Thoracic aorta (tissue), 2 donors: Measurements from ENCODE around the gene TSTD1. TPM values are rescaled to one million over a fixed set of nuclear protein-coding genes. Genes with fewer than 3 reads are reported as not detected.
A peak's percentile ranks its signal among the peaks of the same experiment; 100 is the strongest.
"Not testable (repeated sequence)": the region's sequence is repeated elsewhere in the genome, so short reads cannot be mapped to it uniquely, and the experiment has no call there.

ENCODE experiments used
- ATAC-seq: fragments of 150-250 bp; one replicate; pipeline ENCODE4 v1.8.0; 2017; ENCODE audit warnings: low read depth; ENCODE audit not compliant: insufficient number of reproducible peaks, low FRiP score
- DNase-seq: peaks from one replicate; pipeline ENCODE4 v3.0.0-alpha.2; 2020; ENCODE audit warnings: low spot score
- H3K27ac ChIP-seq, 2 donors: fragments of 200-600 bp; sonication (generic); 1 replicate in 1 of 2; 2 replicates in 1 of 2; pipeline ENCODE4 v1.5.1; 2016; ENCODE audit warnings: mild to moderate bottlenecking in 2 of 2, moderate library complexity in 2 of 2
- H3K27me3 ChIP-seq: fragments of 200-600 bp; sonication (generic); replicated peaks from 2 replicates; pipeline ENCODE4 v1.6.0; 2016; ENCODE audit warnings: mild to moderate bottlenecking; ENCODE audit not compliant: insufficient read depth
- H3K36me3 ChIP-seq: fragments of 200-600 bp; sonication (generic); one replicate; pipeline ENCODE4 v1.5.1; 2016
- H3K4me1 ChIP-seq, 2 donors: fragments of 200-600 bp; sonication (generic); 1 replicate in 1 of 2; 2 replicates in 1 of 2; pipeline versions ENCODE4 v1.5.1 to v1.6.0; 2016; ENCODE audit warnings: low read depth in 2 of 2, mild to moderate bottlenecking in 1 of 2; ENCODE audit not compliant: control insufficient read depth in 1 of 2
- H3K4me3 ChIP-seq: fragments of 200-600 bp; sonication (generic); 2 replicates; pipeline ENCODE4 v1.5.1; 2016; ENCODE audit warnings: mild to moderate bottlenecking
- H3K9me3 ChIP-seq: fragments of 200-600 bp; sonication (generic); 2 replicates; pipeline ENCODE4 v1.5.1; 2016
- total RNA-seq, 2 donors: library from RNA; depleted of rRNA; stranded (reverse); fragments of >200 nt; gene quantifications; one replicate each; pipeline versions ENCODE4 v1.1.0 to v1.2.3, GENCODE V29; 2016
- TF ChIP-seq, protein P1 (sequence below): fragments of 200-600 bp; sonication (generic); IDR thresholded peaks from one replicate; pipeline ENCODE4 v1.5.1; 2019; ENCODE audit warnings: antibody characterized with exemption

Gene TSTD1
- total RNA-seq, 2 donors from 2014 or later: 19.9 to 34.2 TPM

DNA sequence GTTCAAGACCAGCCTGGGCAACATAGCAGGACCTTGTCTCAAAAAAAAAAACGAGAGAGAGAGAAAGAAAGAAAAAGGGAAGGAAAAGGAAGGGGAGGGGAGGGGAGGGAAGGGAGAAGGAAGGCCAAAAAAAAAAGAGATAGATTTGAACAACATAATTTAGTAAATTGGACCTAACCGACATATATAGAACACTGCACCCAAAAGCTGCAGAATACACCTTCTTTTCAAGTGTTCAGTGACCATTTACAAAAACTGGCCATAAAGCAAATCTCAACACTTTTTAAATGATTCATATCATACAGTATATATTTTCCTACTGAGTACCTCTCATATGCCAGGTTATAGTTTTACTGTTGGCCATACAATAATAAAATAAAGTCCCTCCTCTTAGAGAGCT, 6.9 kb downstream of the TSTD1 start:
- TF ChIP-seq, protein P1, sequence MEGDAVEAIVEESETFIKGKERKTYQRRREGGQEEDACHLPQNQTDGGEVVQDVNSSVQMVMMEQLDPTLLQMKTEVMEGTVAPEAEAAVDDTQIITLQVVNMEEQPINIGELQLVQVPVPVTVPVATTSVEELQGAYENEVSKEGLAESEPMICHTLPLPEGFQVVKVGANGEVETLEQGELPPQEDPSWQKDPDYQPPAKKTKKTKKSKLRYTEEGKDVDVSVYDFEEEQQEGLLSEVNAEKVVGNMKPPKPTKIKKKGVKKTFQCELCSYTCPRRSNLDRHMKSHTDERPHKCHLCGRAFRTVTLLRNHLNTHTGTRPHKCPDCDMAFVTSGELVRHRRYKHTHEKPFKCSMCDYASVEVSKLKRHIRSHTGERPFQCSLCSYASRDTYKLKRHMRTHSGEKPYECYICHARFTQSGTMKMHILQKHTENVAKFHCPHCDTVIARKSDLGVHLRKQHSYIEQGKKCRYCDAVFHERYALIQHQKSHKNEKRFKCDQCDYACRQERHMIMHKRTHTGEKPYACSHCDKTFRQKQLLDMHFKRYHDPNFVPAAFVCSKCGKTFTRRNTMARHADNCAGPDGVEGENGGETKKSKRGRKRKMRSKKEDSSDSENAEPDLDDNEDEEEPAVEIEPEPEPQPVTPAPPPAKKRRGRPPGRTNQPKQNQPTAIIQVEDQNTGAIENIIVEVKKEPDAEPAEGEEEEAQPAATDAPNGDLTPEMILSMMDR: no peak
- H3K36me3 ChIP-seq: no peaks in the 10 kb centered on the region
- no peak for DNase-seq
- no peak overlapping the region for H3K4me3 ChIP-seq
- no peaks in the 10 kb centered on the region for H3K9me3 ChIP-seq
- H3K27ac ChIP-seq: no peak overlapping the region
- no peaks in the 10 kb centered on the region for H3K4me1 ChIP-seq
- H3K27me3 ChIP-seq: no peaks in the 10 kb centered on the region
- no peak for ATAC-seq

GRCh38 chr1:161029466-161029865, 9.3 kb downstream of the TSTD1 start:
- not testable (repeated sequence) for H3K36me3 ChIP-seq, DNase-seq, H3K9me3 ChIP-seq, H3K4me1 ChIP-seq, H3K27ac ChIP-seq, H3K4me3 ChIP-seq, ATAC-seq, H3K27me3 ChIP-seq

- H3K9me3 ChIP-seq, H3K27me3 ChIP-seq, H3K36me3 ChIP-seq, H3K4me3 ChIP-seq, ATAC-seq, H3K27ac ChIP-seq, DNase-seq, H3K4me1 ChIP-seq: not testable (repeated sequence)
These were observed 11.8 kb downstream of the TSTD1 start for GRCh38 chr1:161026954-161027353.

- H3K27ac ChIP-seq, DNase-seq, H3K36me3 ChIP-seq, H3K27me3 ChIP-seq, ATAC-seq, H3K4me3 ChIP-seq, H3K9me3 ChIP-seq: not testable (repeated sequence)
- peaks cover 5 to 16% of the 10 kb centered on the region in 2 donors for H3K4me1 ChIP-seq
These were observed 16.3 kb downstream of the TSTD1 start for GRCh38 chr1:161022432-161022831.

DNA sequence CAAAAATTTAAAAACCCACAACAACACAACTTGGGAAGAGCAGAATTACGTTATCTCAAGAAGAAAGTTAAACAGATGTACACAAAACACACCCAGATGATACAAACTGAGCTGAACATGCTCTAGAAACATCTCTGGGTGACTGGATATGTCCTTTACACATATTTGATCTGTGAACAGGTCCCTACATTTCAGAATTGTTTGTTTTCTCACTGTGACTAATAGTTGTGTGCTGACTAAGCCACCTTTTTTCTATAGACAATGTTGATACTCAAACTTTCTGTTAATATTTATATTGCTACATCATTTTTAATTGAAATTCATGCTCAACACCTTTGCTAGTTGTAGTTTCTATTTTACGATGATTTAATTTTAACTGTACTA, 16.8 kb downstream of the TSTD1 start:
- Histone ChIP-seq H3K4me3 (no peak overlapping the region), H3K36me3 (no peaks in the 10 kb centered on the region), H3K4me1 (peaks cover 5 to 16% of the 10 kb centered on the region in 2 donors), H3K27ac (no peak overlapping the region), H3K9me3 (no peaks in the 10 kb centered on the region), H3K27me3 (no peaks in the 10 kb centered on the region)
- no peak for ATAC-seq
- DNase-seq: no peak
- TF ChIP-seq, protein P1: no peak

DNA sequence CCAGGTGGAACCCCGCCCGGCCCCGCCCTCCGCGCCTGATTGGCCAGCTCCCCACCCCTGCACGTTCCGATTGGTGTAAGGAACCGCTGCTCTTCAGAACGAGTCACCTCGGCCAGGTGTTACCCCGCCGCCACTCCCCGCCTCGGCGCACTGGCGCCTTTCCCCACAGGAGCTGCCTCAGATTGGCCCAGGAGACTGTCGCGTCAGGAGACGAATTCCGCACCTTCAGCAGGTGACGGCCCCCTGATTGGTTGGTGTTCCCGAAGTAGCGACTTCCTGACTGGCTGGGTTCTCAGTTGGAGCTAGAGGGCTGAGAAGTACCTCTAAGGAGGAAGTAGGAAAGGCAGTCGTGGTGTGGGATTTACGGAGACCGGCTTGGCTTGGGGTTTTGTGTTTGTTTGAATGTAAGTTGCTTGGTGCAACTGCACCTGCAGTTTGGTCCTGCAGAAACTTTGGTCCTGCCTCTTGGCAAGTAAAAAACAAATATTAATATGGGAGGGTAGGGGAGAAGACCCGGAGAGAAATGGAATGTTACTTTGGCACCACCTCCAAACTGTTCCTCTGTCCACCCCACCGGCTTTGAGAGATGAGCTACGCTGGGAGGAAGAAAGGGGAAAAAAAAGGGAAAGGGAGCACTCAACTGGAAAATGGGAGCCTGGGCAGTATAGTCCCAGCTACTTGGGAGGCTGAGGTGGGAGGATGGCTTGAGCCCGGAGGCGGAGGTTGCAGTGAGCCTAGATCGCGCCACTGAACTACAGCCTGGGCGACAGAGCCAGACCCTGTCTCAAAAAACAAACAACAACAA, 17.4 kb downstream of the TSTD1 start:
- TF ChIP-seq, protein P1: no peak
- Histone ChIP-seq H3K27ac (no peak overlapping the region), H3K4me1 (peaks cover 5 to 16% of the 10 kb centered on the region in 2 donors), H3K36me3 (no peaks in the 10 kb centered on the region), H3K4me3 (peak overlapping the region; percentile 81), H3K9me3 (no peaks in the 10 kb centered on the region), H3K27me3 (no peaks in the 10 kb centered on the region)
- DNase-seq: no peak
- no peak for ATAC-seq
